Activated gamma-delta T cell treated with Interleukin-2 at 50 U/mL for 16 hours (primary cell): Measurements from ENCODE around the gene PPP2R3B.

ENCODE experiments used
- DNase-seq: peaks from one replicate; pipeline ENCODE4 v3.0.0-alpha.2; 2020

PPP2R3B gene

GRCh38 chrX:291411-291901 is 95.3 kb downstream of the PPP2R3B start:
- no peak for DNase-seq

- no peak for DNase-seq
These were observed 96.1 kb downstream of the PPP2R3B start for GRCh38 chrX:290476-291166.

GRCh38 chrX:288561-288991 is 98.1 kb downstream of the PPP2R3B start:
- no peak for DNase-seq

- DNase-seq: no peak
These were observed 99.0 kb downstream of the PPP2R3B start for GRCh38 chrX:287670-288069.

- no peak for DNase-seq
These were observed 101.5 kb downstream of the PPP2R3B start for GRCh38 chrX:285076-285677.
